Mucosa of rectum (tissue), 2 donors: ENCODE results near the gene SORBS2.

ENCODE experiments used
- H3K27ac ChIP-seq, 2 donors: one replicate each; pipeline ENCODE4 v1.7.0; 2013; ENCODE audit warnings: inconsistent platforms in 2 of 2, low read depth in 2 of 2, low read length in 2 of 2
- H3K27me3 ChIP-seq, 2 donors: one replicate each; pipeline ENCODE4 v1.7.0; 2013; ENCODE audit warnings: low read length in 2 of 2; ENCODE audit not compliant: control insufficient read depth in 2 of 2, insufficient read depth in 2 of 2
- H3K36me3 ChIP-seq, 2 donors: one replicate each; pipeline ENCODE4 v1.7.0; 2013; ENCODE audit warnings: low read length in 2 of 2; ENCODE audit not compliant: control insufficient read depth in 2 of 2, insufficient read depth in 2 of 2
- H3K4me1 ChIP-seq, 2 donors: one replicate each; pipeline ENCODE4 v1.7.0; 2013; ENCODE audit warnings: low read length in 2 of 2, mild to moderate bottlenecking in 1 of 2; ENCODE audit not compliant: control insufficient read depth in 2 of 2, insufficient read depth in 2 of 2
- H3K4me3 ChIP-seq, 2 donors: one replicate each; pipeline ENCODE4 v1.7.0; 2013; ENCODE audit warnings: low read length in 2 of 2
- H3K9ac ChIP-seq, 2 donors: one replicate each; pipeline ENCODE4 v1.7.0; 2013; ENCODE audit warnings: low read length in 2 of 2, low read depth in 1 of 2, mild to moderate bottlenecking in 1 of 2
- H3K9me3 ChIP-seq, 2 donors: one replicate each; pipeline ENCODE4 v1.7.0; 2013; ENCODE audit warnings: low read length in 2 of 2; ENCODE audit not compliant: control insufficient read depth in 2 of 2
- donor health status: healthy.
- donor health status: Normal muscosa, but diverticular disease.

The SORBS2 gene

GRCh38 chr4:185640811-185641675 is 171.0 kb downstream of the SORBS2 start:
- Histone ChIP-seq H3K4me1 (no peaks in the 10 kb centered on the region), H3K27me3 (peaks cover 0 to 2% of the 10 kb centered on the region in 2 donors), H3K27ac (no peak overlapping the region), H3K9me3 (no peaks in the 10 kb centered on the region), H3K4me3 (no peak overlapping the region), H3K36me3 (peaks cover 0 to 2% of the 10 kb centered on the region in 2 donors), H3K9ac (no peak overlapping the region)

- Histone ChIP-seq H3K27me3 (peaks cover 0 to 2% of the 10 kb centered on the region in 2 donors), H3K9ac (no peak overlapping the region), H3K9me3 (no peaks in the 10 kb centered on the region), H3K4me3 (no peak overlapping the region), H3K4me1 (no peaks in the 10 kb centered on the region), H3K27ac (no peak overlapping the region), H3K36me3 (no peaks in the 10 kb centered on the region)
Measured at GRCh38 chr4:185638548-185639301, 173.3 kb downstream of the SORBS2 start.

- no peaks in the 10 kb centered on the region for H3K4me1 ChIP-seq
- H3K9ac ChIP-seq, result no peak overlapping the region
- H3K27ac ChIP-seq, result no peak overlapping the region
- no peaks in the 10 kb centered on the region for H3K9me3 ChIP-seq
- H3K4me3 ChIP-seq, result no peak overlapping the region
- peaks cover 0 to 2% of the 10 kb centered on the region in 2 donors for H3K27me3 ChIP-seq
- no peaks in the 10 kb centered on the region for H3K36me3 ChIP-seq
Measured at GRCh38 chr4:185638093-185638492, 173.9 kb downstream of the SORBS2 start.

- Histone ChIP-seq H3K9me3 (no peaks in the 10 kb centered on the region), H3K27ac (no peak overlapping the region), H3K36me3 (no peaks in the 10 kb centered on the region), H3K4me1 (no peaks in the 10 kb centered on the region), H3K27me3 (peaks cover 0 to 2% of the 10 kb centered on the region in 2 donors), H3K9ac (no peak overlapping the region), H3K4me3 (no peak overlapping the region)
Measured at GRCh38 chr4:185637163-185637875, 174.7 kb downstream of the SORBS2 start.

- Histone ChIP-seq H3K9me3 (no peaks in the 10 kb centered on the region), H3K4me3 (no peak overlapping the region), H3K4me1 (no peaks in the 10 kb centered on the region), H3K27ac (no peak overlapping the region), H3K9ac (no peak overlapping the region), H3K36me3 (no peaks in the 10 kb centered on the region), H3K27me3 (peaks cover 0 to 2% of the 10 kb centered on the region in 2 donors)
Measured at GRCh38 chr4:185634066-185634652, 177.8 kb downstream of the SORBS2 start.

- Histone ChIP-seq H3K9me3 (no peaks in the 10 kb centered on the region), H3K36me3 (peaks cover 0 to 7% of the 10 kb centered on the region in 2 donors), H3K4me1 (no peaks in the 10 kb centered on the region), H3K4me3 (no peak overlapping the region), H3K27me3 (no peaks in the 10 kb centered on the region), H3K27ac (no peak overlapping the region), H3K9ac (no peak overlapping the region)
Measured at GRCh38 chr4:185626798-185627197, 185.2 kb downstream of the SORBS2 start.

GRCh38 chr4:185625503-185625902 is 186.5 kb downstream of the SORBS2 start:
- H3K4me3 ChIP-seq, result no peak overlapping the region
- H3K27me3 ChIP-seq, result no peaks in the 10 kb centered on the region
- no peak overlapping the region for H3K27ac ChIP-seq
- peaks cover 0 to 7% of the 10 kb centered on the region in 2 donors for H3K36me3 ChIP-seq
- no peaks in the 10 kb centered on the region for H3K4me1 ChIP-seq
- no peaks in the 10 kb centered on the region for H3K9me3 ChIP-seq
- H3K9ac ChIP-seq, result no peak overlapping the region

GRCh38 chr4:185624259-185624589 is 187.8 kb downstream of the SORBS2 start:
- Histone ChIP-seq H3K27ac (no peak overlapping the region), H3K9ac (no peak overlapping the region), H3K4me1 (no peaks in the 10 kb centered on the region), H3K36me3 (peaks cover 5 to 7% of the 10 kb centered on the region in 2 donors), H3K27me3 (no peaks in the 10 kb centered on the region), H3K4me3 (no peak overlapping the region), H3K9me3 (no peaks in the 10 kb centered on the region)

GRCh38 chr4:185623444-185624258 is 188.3 kb downstream of the SORBS2 start:
- Histone ChIP-seq H3K36me3 (peaks cover 4 to 5% of the 10 kb centered on the region in 2 donors), H3K9me3 (no peaks in the 10 kb centered on the region), H3K4me3 (no peak overlapping the region), H3K9ac (no peak overlapping the region), H3K27me3 (no peaks in the 10 kb centered on the region), H3K27ac (no peak overlapping the region), H3K4me1 (no peaks in the 10 kb centered on the region)
